ENCODE data around the gene ASPHD2. TPM values are rescaled to one million over a fixed set of nuclear protein-coding genes. Genes with fewer than 3 reads are reported as not detected.

Gene ASPHD2
- total RNA-seq, 1 donor from 2014 or later = 7.3 TPM

- no peak for TF ChIP-seq CTCF (conservative IDR thresholded peaks at IDR 0.05; ENCODE audit: low read depth, low read length)
- DNase-seq (ENCODE audit: low read depth) = no peak
- no peak overlapping the region for H3K4me3 ChIP-seq (ENCODE audit: low read depth, low read length)
These were observed 16.7 kb downstream of the ASPHD2 start for GRCh38 chr22:26445577-26446275.

GRCh38 chr22:26446808-26447515 is 17.9 kb downstream of the ASPHD2 start:
- TF ChIP-seq CTCF (conservative IDR thresholded peaks at IDR 0.05; ENCODE audit: low read depth, low read length) = no peak
- no peak for DNase-seq (ENCODE audit: low read depth)
- H3K4me3 ChIP-seq (ENCODE audit: low read depth, low read length) = no peak overlapping the region

- no peak for TF ChIP-seq CTCF (conservative IDR thresholded peaks at IDR 0.05; ENCODE audit: low read depth, low read length)
- DNase-seq (ENCODE audit: low read depth) = no peak
- no peak overlapping the region for H3K4me3 ChIP-seq (ENCODE audit: low read depth, low read length)
These were observed 18.7 kb downstream of the ASPHD2 start for GRCh38 chr22:26447584-26448329.

GRCh38 chr22:26448334-26448733 is 19.3 kb downstream of the ASPHD2 start:
- no peak for TF ChIP-seq CTCF (conservative IDR thresholded peaks at IDR 0.05; ENCODE audit: low read depth, low read length)
- H3K4me3 ChIP-seq (ENCODE audit: low read depth, low read length) = no peak overlapping the region
- no peak for DNase-seq (ENCODE audit: low read depth)

- DNase-seq (ENCODE audit: low read depth) = no peak
- no peak for TF ChIP-seq CTCF (conservative IDR thresholded peaks at IDR 0.05; ENCODE audit: low read depth, low read length)
- no peak overlapping the region for H3K4me3 ChIP-seq (ENCODE audit: low read depth, low read length)
These were observed 19.9 kb downstream of the ASPHD2 start for GRCh38 chr22:26448941-26449340.

GRCh38 chr22:26450453-26451185 is 21.6 kb downstream of the ASPHD2 start:
- TF ChIP-seq CTCF (conservative IDR thresholded peaks at IDR 0.05; ENCODE audit: low read depth, low read length) = no peak
- no peak for DNase-seq (ENCODE audit: low read depth)
- no peak overlapping the region for H3K4me3 ChIP-seq (ENCODE audit: low read depth, low read length)
